ENCODE data around the gene RSBN1L. TPM values are rescaled to one million over a fixed set of nuclear protein-coding genes. Genes with fewer than 3 reads are reported as not detected.

Gene RSBN1L
- total RNA-seq, 1 experiment from 2014 or later, result 21.4 TPM

DNA sequence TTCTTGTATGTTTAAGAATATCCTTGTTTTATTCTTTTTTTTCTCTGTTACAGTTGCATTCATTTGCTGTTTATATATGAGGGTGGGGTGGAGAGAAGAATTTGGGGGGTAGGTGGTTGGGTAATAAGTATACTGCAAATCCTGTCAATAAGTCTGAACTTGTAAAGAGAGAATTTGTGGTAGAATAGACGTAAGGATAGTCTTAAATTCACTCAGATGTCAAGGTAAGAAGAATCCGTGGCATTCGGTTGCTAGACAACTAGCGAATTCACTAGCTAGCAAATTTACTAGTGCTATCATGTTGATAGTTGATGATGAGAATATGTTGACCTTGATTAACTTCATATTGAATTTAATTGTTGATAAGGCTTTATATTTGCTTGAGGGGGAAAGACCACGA lies 40.7 kb downstream of the RSBN1L start:
- H3K27ac Mint-ChIP-seq (ENCODE audit: unreplicated experiment), result no peak overlapping the region

DNA sequence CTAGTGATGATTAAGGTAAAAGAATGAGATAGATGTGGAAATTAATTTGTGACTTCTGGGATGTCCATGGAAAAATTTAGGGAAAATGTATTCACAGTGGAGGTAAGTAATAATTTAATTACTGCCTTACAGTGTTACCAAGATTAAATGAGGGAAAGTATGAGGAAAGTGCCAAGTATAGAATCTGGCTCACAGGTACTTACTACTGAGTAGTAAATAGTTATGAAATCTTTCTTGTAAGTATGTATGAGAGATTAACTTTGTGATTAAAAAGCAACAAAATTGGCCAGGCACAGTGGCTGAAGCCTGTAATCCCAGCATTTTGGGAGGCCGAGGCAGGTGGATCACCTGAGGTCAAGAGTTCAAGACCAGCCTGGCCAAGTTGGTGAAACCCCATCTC lies 42.1 kb downstream of the RSBN1L start:
- POLR2A ChIA-PET, result no interaction called here
- TSS peak; percentile 10 for BruUV-seq (replicated peaks)

More for the DNA sequence above, 40.7 kb downstream of the RSBN1L start:
- no peak overlapping the region for H3K4me3 ChIP-seq (ENCODE audit: low read depth, low read length)
- ChIA-PET POLR2A (no interaction called here), CTCF (interaction anchor here (1.0 kb wide), 1 partner anchor 85 kb away, joined by 4 read pairs; no protein-coding TSS in a partner anchor)
- Mint-ChIP-seq H3K4me1 (ENCODE audit: low read depth, unreplicated experiment) (peaks cover 16% of the 10 kb centered on the region), H3K36me3 (ENCODE audit: insufficient read depth, unreplicated experiment) (peaks cover 19% of the 10 kb centered on the region), H3K9me3 (ENCODE audit: unreplicated experiment) (no peaks in the 10 kb centered on the region), H3K4me3 (ENCODE audit: unreplicated experiment) (no peak overlapping the region), H3K27me3 (ENCODE audit: insufficient read depth, unreplicated experiment) (no peaks in the 10 kb centered on the region)
- no peak for DNase-seq
- no TSS peak for BruUV-seq (replicated peaks)
- TF ChIP-seq, protein P1, sequence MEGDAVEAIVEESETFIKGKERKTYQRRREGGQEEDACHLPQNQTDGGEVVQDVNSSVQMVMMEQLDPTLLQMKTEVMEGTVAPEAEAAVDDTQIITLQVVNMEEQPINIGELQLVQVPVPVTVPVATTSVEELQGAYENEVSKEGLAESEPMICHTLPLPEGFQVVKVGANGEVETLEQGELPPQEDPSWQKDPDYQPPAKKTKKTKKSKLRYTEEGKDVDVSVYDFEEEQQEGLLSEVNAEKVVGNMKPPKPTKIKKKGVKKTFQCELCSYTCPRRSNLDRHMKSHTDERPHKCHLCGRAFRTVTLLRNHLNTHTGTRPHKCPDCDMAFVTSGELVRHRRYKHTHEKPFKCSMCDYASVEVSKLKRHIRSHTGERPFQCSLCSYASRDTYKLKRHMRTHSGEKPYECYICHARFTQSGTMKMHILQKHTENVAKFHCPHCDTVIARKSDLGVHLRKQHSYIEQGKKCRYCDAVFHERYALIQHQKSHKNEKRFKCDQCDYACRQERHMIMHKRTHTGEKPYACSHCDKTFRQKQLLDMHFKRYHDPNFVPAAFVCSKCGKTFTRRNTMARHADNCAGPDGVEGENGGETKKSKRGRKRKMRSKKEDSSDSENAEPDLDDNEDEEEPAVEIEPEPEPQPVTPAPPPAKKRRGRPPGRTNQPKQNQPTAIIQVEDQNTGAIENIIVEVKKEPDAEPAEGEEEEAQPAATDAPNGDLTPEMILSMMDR (IDR thresholded peaks at IDR 0.05; ENCODE audit: insufficient read depth in 1 of 2, low read depth in 1 of 2, low read length in 1 of 2, severe bottlenecking in 1 of 2, unreplicated experiment in 1 of 2), result no peak
- H3K9me3 ChIP-seq, result no peaks in the 10 kb centered on the region
- no peaks in the 10 kb centered on the region; the same call in 1 of the 2 replicates for H3K36me3 ChIP-seq (ENCODE audit: control insufficient read depth, insufficient read depth, low read length)
- H3K27me3 ChIP-seq (replicated peaks; ENCODE audit: control insufficient read depth, insufficient read depth, low read length), result no peaks in the 10 kb centered on the region
- peaks cover 35% of the 10 kb centered on the region for H3K4me1 ChIP-seq
- intact Hi-C loops (cut with micrococcal nuclease; ENCODE audit: unreplicated experiment), result no loop called here

DNA sequence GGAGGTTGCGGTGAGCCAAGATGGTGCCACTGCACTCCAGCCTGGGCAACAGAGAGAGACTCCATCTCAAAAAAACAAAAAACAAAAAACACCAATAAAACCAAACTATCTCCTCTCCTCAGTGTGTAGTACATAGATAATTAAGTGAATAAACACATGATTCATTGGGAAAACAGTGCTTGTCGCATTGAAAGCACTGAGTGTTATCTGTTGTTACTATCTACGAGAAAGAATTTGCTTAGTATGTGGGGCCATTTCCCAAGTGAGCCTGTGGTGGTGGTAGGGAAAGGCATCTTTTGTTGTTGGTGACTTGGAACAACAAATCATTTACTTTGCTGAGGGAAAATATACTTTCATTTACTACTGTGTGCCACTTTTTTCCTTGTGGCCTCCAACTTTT lies 42.6 kb downstream of the RSBN1L start:
- BruUV-seq (replicated peaks), result no TSS peak
- peaks cover 16% of the 10 kb centered on the region for H3K4me1 Mint-ChIP-seq (ENCODE audit: low read depth, unreplicated experiment)
- Histone ChIP-seq H3K4me3 (ENCODE audit: low read depth, low read length) (no peak overlapping the region), H3K9me3 (no peaks in the 10 kb centered on the region), H3K27me3 (replicated peaks; ENCODE audit: control insufficient read depth, insufficient read depth, low read length) (no peaks in the 10 kb centered on the region), H3K4me1 (peaks cover 35% of the 10 kb centered on the region), H3K36me3 (ENCODE audit: control insufficient read depth, insufficient read depth, low read length) (no peaks in the 10 kb centered on the region; the same call in 1 of the 2 replicates)
- no peak overlapping the region for H3K27ac Mint-ChIP-seq (ENCODE audit: unreplicated experiment)
- ChIA-PET POLR2A (no interaction called here), CTCF (no interaction called here)
- peak in 1 of 2 experiments; percentile 46 for DNase-seq
- intact Hi-C loops (cut with micrococcal nuclease; ENCODE audit: unreplicated experiment), result no loop called here
- no peak overlapping the region for H3K4me3 Mint-ChIP-seq (ENCODE audit: unreplicated experiment)
- peaks cover 19% of the 10 kb centered on the region for H3K36me3 Mint-ChIP-seq (ENCODE audit: insufficient read depth, unreplicated experiment)
- H3K27me3 Mint-ChIP-seq (ENCODE audit: insufficient read depth, unreplicated experiment), result no peaks in the 10 kb centered on the region
- TF ChIP-seq, protein P1 (IDR thresholded peaks at IDR 0.05; ENCODE audit: insufficient read depth in 1 of 2, low read depth in 1 of 2, low read length in 1 of 2, severe bottlenecking in 1 of 2, unreplicated experiment in 1 of 2), result no peak
- no peaks in the 10 kb centered on the region for H3K9me3 Mint-ChIP-seq (ENCODE audit: unreplicated experiment)

More for the DNA sequence above, 42.1 kb downstream of the RSBN1L start:
- CTCF ChIA-PET, result no interaction called here
- Mint-ChIP-seq H3K36me3 (ENCODE audit: insufficient read depth, unreplicated experiment) (peaks cover 19% of the 10 kb centered on the region), H3K4me3 (ENCODE audit: unreplicated experiment) (no peak overlapping the region), H3K27me3 (ENCODE audit: insufficient read depth, unreplicated experiment) (no peaks in the 10 kb centered on the region), H3K4me1 (ENCODE audit: low read depth, unreplicated experiment) (peaks cover 16% of the 10 kb centered on the region), H3K27ac (ENCODE audit: unreplicated experiment) (no peak overlapping the region), H3K9me3 (ENCODE audit: unreplicated experiment) (no peaks in the 10 kb centered on the region)
- intact Hi-C loops (cut with micrococcal nuclease; ENCODE audit: unreplicated experiment), result no loop called here
- Histone ChIP-seq H3K4me1 (peaks cover 35% of the 10 kb centered on the region), H3K36me3 (ENCODE audit: control insufficient read depth, insufficient read depth, low read length) (no peaks in the 10 kb centered on the region; the same call in 1 of the 2 replicates), H3K27me3 (replicated peaks; ENCODE audit: control insufficient read depth, insufficient read depth, low read length) (no peaks in the 10 kb centered on the region), H3K4me3 (ENCODE audit: low read depth, low read length) (no peak overlapping the region), H3K9me3 (no peaks in the 10 kb centered on the region)
- no peak for DNase-seq
- TF ChIP-seq, protein P1 (IDR thresholded peaks at IDR 0.05; ENCODE audit: insufficient read depth in 1 of 2, low read depth in 1 of 2, low read length in 1 of 2, severe bottlenecking in 1 of 2, unreplicated experiment in 1 of 2), result no peak

Data from Caco-2 (cell line).